K562 (cell line): ENCODE results near the gene CCNI. TPM values are rescaled to one million over a fixed set of nuclear protein-coding genes. Genes with fewer than 3 reads are reported as not detected.

Source experiments
- ATAC-seq: fragments of 200-7000 bp; cut with Tn5 transposase; 3 replicates; pipeline ENCODE4 v1.9.1; 2020; ENCODE audit warnings: moderate library complexity
- BruUV-seq: library from RNA; stranded (reverse); fragments of 400-500 nt; replicated peaks from 2 replicates; lab custom pipeline; 2021; lab: Mats Ljungman, UMichigan
- CTCF ChIA-PET: fragments of 300-600 bp; formaldehyde crosslinking; extraction: SDS; loops from one replicate; lab custom pipeline; 2021; ENCODE audit warnings: low intra/inter-chr PET ratio; lab: Yijun Ruan, JAX
- POLR2A ChIA-PET: fragments of 300-600, 350-650 bp; sonication (Branson Sonifier 250); formaldehyde crosslinking; extraction: SDS; loops from one replicate; lab custom pipeline; 2021; ENCODE audit warnings: antibody characterized with exemption, inconsistent platforms; lab: Yijun Ruan, JAX
- DNase-seq, 4 experiments: peaks; one replicate each; pipeline versions ENCODE4 v3.0.0 to v3.0.0-alpha.2; 2011 to 2018; ENCODE audit warnings: low spot score in 3 of 4, mixed read lengths in 3 of 4; ENCODE audit errors: extremely low read depth in 1 of 4
- FAIRE-seq: peaks from 2 replicates; lab custom pipeline; 2011; peaks lifted over from hg19 to GRCh38; lab: Jason Lieb, UNC
- H2AFZ ChIP-seq: 2 replicates; pipeline ENCODE4 v1.6.0; 2011; ENCODE audit warnings: low read depth, low read length, control low read depth, inconsistent platforms
- H3K27ac ChIP-seq: fragments of 200-600 bp; 3 replicates; pipeline ENCODE4 v1.8.0; 2011; ENCODE audit warnings: low read depth, mild to moderate bottlenecking, control low read depth, inconsistent platforms, low read length, moderate library complexity, mixed read lengths; ENCODE audit errors: extremely low read depth
- H3K27me3 ChIP-seq, 2 experiments: fragments of 300-600 bp in 1 of 2; 2 replicates in 1 of 2; 3 replicates in 1 of 2; pipeline versions ENCODE4 v1.6.0 to v1.8.0; 2011; ENCODE audit warnings: inconsistent platforms in 2 of 2, low read length in 2 of 2, mild to moderate bottlenecking in 1 of 2, mixed read lengths in 1 of 2, moderate library complexity in 1 of 2; ENCODE audit not compliant: control insufficient read depth in 2 of 2, insufficient read depth in 2 of 2
- H3K36me3 ChIP-seq: fragments of 300-600 bp; 3 replicates; pipeline ENCODE4 v1.8.0; 2011; ENCODE audit warnings: mild to moderate bottlenecking, low read length, inconsistent platforms; ENCODE audit not compliant: control insufficient read depth, insufficient read depth
- H3K4me1 ChIP-seq, 2 experiments: fragments of 200-600 bp in 1 of 2; replicated peaks in 1 of 2; 2 replicates in 1 of 2; 3 replicates in 1 of 2; pipeline versions ENCODE4 v1.5.1 to v1.8.0; 2011; ENCODE audit warnings: inconsistent platforms in 2 of 2, low read length in 2 of 2, mild to moderate bottlenecking in 1 of 2, mixed read lengths in 1 of 2, moderate library complexity in 1 of 2; ENCODE audit not compliant: control insufficient read depth in 2 of 2, insufficient read depth in 2 of 2
- H3K4me2 ChIP-seq: 2 replicates; pipeline ENCODE4 v1.6.1; 2011; ENCODE audit warnings: low read length, control low read depth, inconsistent platforms, mixed read lengths; ENCODE audit not compliant: insufficient read depth
- H3K4me3 ChIP-seq: fragments of 200-600 bp; sonication (generic), shearing (Covaris generic); 2 replicates; pipeline ENCODE4 v1.5.1; 2016; ENCODE audit warnings: control low read depth, inconsistent platforms
- H3K79me2 ChIP-seq: fragments of 200-600 bp; 3 replicates; pipeline ENCODE4 v1.8.0; 2011; ENCODE audit warnings: low read length, inconsistent platforms; ENCODE audit not compliant: control insufficient read depth, insufficient read depth
- H3K9ac ChIP-seq, 2 experiments: 2 replicates each; pipeline versions ENCODE4 v1.6.0 to v1.6.1; 2011; ENCODE audit warnings: low read depth in 2 of 2, low read length in 2 of 2, control low read depth in 1 of 2, inconsistent platforms in 1 of 2, mild to moderate bottlenecking in 1 of 2, mixed read lengths in 1 of 2; ENCODE audit not compliant: insufficient read depth in 1 of 2
- H3K9me1 ChIP-seq: one replicate; pipeline ENCODE4 v1.6.0; 2011; ENCODE audit warnings: inconsistent platforms, mild to moderate bottlenecking, low read length, moderate library complexity; ENCODE audit not compliant: control insufficient read depth, insufficient read depth
- H3K9me3 ChIP-seq: replicated peaks from 2 replicates; pipeline ENCODE4 v1.5.1; 2011; ENCODE audit warnings: low read depth, low read length, inconsistent platforms; ENCODE audit not compliant: control insufficient read depth, insufficient read depth
- H4K20me1 ChIP-seq: replicated peaks from 2 replicates; pipeline ENCODE4 v1.6.1; 2011; ENCODE audit warnings: low read length, inconsistent platforms, mixed read lengths; ENCODE audit not compliant: control insufficient read depth, insufficient read depth
- CCNT2 ChIP-seq: IDR thresholded peaks from 2 replicates; pipeline ENCODE4 v1.6.1; 2011; ENCODE audit warnings: borderline replicate concordance, low read depth, mild to moderate bottlenecking, moderate library complexity, mixed read lengths, low read length; ENCODE audit not compliant: insufficient read length; ENCODE audit errors: extremely low read depth
- DEAF1 ChIP-seq: fragments of 450-650 bp; formaldehyde crosslinking; IDR thresholded peaks from 2 replicates; pipeline ENCODE4 v1.4.0; 2020; ENCODE audit warnings: mild to moderate bottlenecking, moderate library complexity
- FOSL1 ChIP-seq: fragments of 200-800 bp; sonication (Bioruptor generic); conservative IDR thresholded peaks from 2 replicates; pipeline ENCODE4 v1.6.1; 2016; ENCODE audit warnings: missing genetic modification characterization, missing compliant biosample characterization
- HNRNPL ChIP-seq: fragments of 200-400 bp; formaldehyde crosslinking; IDR thresholded peaks from 2 replicates; pipeline ENCODE4 v1.6.1; 2017; ENCODE audit warnings: low read depth, mild to moderate bottlenecking, low read length
- KDM1A ChIP-seq, 2 experiments: fragments of 450-650 bp; IDR thresholded peaks; 2 replicates each; pipeline ENCODE4 v1.6.1; 2016; ENCODE audit warnings: mild to moderate bottlenecking in 2 of 2
- MCM3 ChIP-seq: fragments of 450-650 bp; IDR thresholded peaks from 2 replicates; pipeline ENCODE4 v1.6.1; 2016
- MED1 ChIP-seq: sonication (generic); formaldehyde crosslinking; IDR thresholded peaks from 2 replicates; pipeline ENCODE4 v1.8.1; 2023; ENCODE audit warnings: missing genetic modification reagents, borderline replicate concordance
- NFXL1 ChIP-seq: fragments of 450-650 bp; formaldehyde crosslinking; IDR thresholded peaks from 2 replicates; pipeline ENCODE4 v1.4.0; 2021; ENCODE audit warnings: mild to moderate bottlenecking
- RB1 ChIP-seq: fragments of 450-650 bp; IDR thresholded peaks from 2 replicates; pipeline ENCODE4 v1.6.1; 2017; ENCODE audit warnings: low read depth, mild to moderate bottlenecking
- SAP30 ChIP-seq: fragments of 200-600 bp; sonication (generic); IDR thresholded peaks from 2 replicates; pipeline ENCODE4 v1.6.1; 2012; ENCODE audit warnings: borderline replicate concordance, low read depth, mild to moderate bottlenecking, moderate library complexity, low read length, control low read depth, inconsistent platforms; ENCODE audit not compliant: insufficient read depth, poor library complexity, severe bottlenecking
- SNIP1 ChIP-seq: fragments of 450-650 bp; IDR thresholded peaks from 2 replicates; pipeline ENCODE4 v1.7.1; 2017; ENCODE audit warnings: low read depth, mild to moderate bottlenecking
- THAP7 ChIP-seq: fragments of 250-450 bp; sonication (Bioruptor Pico); IDR thresholded peaks from 2 replicates; pipeline ENCODE4 v1.5.0; 2021
- ZNF668 ChIP-seq: fragments of 250-450 bp; sonication (Bioruptor Pico); IDR thresholded peaks from 2 replicates; pipeline ENCODE4 v1.8.0; 2022; ENCODE audit warnings: mild to moderate bottlenecking, inconsistent platforms
- ZNF75A ChIP-seq: fragments of 450-650 bp; formaldehyde crosslinking; IDR thresholded peaks from 2 replicates; pipeline ENCODE4 v1.4.0; 2020; ENCODE audit warnings: mild to moderate bottlenecking
- ZNF79 ChIP-seq: fragments of 250-450 bp; sonication (Bioruptor Pico); IDR thresholded peaks from 2 replicates; pipeline ENCODE4 v1.4.0; 2020; ENCODE audit warnings: low read depth, mild to moderate bottlenecking, moderate library complexity
- WGBS: fragments of 100-300 bp; shearing (Covaris generic); methylation state at CpG from one replicate; pipeline ENCODE4 v1.1.6; 2016; ENCODE audit warnings: low coverage, mixed read lengths; ENCODE audit not compliant: insufficient coverage; ENCODE audit errors: missing lambda C conversion rate; 5-methylcytosine and 5-hydroxymethylcytosine counted together
- in situ Hi-C: fragments of 300-500 bp; cut with MboI; formaldehyde crosslinking; loops from 4 replicates; pipeline ENCODE4 v1.15.0; 2018; ENCODE audit warnings: inconsistent platforms, mixed read lengths
- intact Hi-C: fragments of 100-400 bp; cut with micrococcal nuclease; formaldehyde crosslinking; loops from 2 replicates; pipeline ENCODE4 v1.14.2; 2022
- polyA plus RNA-seq, 8 experiments: library from polyadenylated mRNA; depleted of rRNA in 4 of 8; stranded (reverse) in 5 of 8; unstranded in 3 of 8; fragments of >200 nt; fragmentation: Nextera tagmentation in 2 of 8; fragmentation: Illumina TruSeq in 1 of 8; extraction: Ambion mirVana in 2 of 8; extraction: Trizol in 1 of 8; gene quantifications; 2 replicates each; pipeline versions ENCODE4 v1.2.1 to v1.2.3, GENCODE V29; 2011 to 2014; ENCODE audit warnings: inconsistent platforms in 1 of 8, missing spikeins in 1 of 8
- total RNA-seq, 7 experiments: library from RNA; depleted of rRNA in 6 of 7; stranded (reverse); fragments of >200 nt in 6 of 7; fragmentation: Illumina TruSeq in 2 of 7; extraction: Trizol in 2 of 7; gene quantifications; 2 replicates each; pipeline versions ENCODE4 v1.2.1 to v1.2.3, GENCODE V29; 2011 to 2021; ENCODE audit warnings: low replicate concordance in 1 of 7
- TF ChIP-seq, protein P1 (sequence below), 3 experiments: fragments of 200-800 bp in 1 of 3; fragments of 250-450 bp in 1 of 3; fragments of 450-650 bp in 1 of 3; sonication (Bioruptor Pico) in 1 of 3; sonication (Bioruptor generic) in 1 of 3; formaldehyde crosslinking in 1 of 3; IDR thresholded peaks; 2 replicates each; pipeline versions ENCODE4 v1.6.1 to v1.8.0; 2016 to 2022; ENCODE audit warnings: mild to moderate bottlenecking in 2 of 3, missing genetic modification characterization in 2 of 3, missing compliant biosample characterization in 1 of 3, moderate library complexity in 1 of 3

CCNI gene
- total and polyA plus RNA-seq, 9 of the 15 experiments (the other 6 are each of a cell fraction or from before 2014, with no cell fraction given) = 43.3 to 159 (median 98.5) TPM

GRCh38 chr4:77036206-77036605 is 39.6 kb downstream of the CCNI start:
- WGBS = 100% methylated on average over 2 of the region's 2 CpGs
- FAIRE-seq (no peak), DNase-seq (no peak), ATAC-seq (no peak)
- TF ChIP-seq CCNT2 = no peak
- no peak for TF ChIP-seq FOSL1 (tag)
- TF ChIP-seq KDM1A (IDR thresholded peaks at IDR 0.05) = no peak
- TF ChIP-seq RB1 = no peak
- no peak for TF ChIP-seq THAP7 (CRISPR knock-in tag)
- TF ChIP-seq, protein P1, sequence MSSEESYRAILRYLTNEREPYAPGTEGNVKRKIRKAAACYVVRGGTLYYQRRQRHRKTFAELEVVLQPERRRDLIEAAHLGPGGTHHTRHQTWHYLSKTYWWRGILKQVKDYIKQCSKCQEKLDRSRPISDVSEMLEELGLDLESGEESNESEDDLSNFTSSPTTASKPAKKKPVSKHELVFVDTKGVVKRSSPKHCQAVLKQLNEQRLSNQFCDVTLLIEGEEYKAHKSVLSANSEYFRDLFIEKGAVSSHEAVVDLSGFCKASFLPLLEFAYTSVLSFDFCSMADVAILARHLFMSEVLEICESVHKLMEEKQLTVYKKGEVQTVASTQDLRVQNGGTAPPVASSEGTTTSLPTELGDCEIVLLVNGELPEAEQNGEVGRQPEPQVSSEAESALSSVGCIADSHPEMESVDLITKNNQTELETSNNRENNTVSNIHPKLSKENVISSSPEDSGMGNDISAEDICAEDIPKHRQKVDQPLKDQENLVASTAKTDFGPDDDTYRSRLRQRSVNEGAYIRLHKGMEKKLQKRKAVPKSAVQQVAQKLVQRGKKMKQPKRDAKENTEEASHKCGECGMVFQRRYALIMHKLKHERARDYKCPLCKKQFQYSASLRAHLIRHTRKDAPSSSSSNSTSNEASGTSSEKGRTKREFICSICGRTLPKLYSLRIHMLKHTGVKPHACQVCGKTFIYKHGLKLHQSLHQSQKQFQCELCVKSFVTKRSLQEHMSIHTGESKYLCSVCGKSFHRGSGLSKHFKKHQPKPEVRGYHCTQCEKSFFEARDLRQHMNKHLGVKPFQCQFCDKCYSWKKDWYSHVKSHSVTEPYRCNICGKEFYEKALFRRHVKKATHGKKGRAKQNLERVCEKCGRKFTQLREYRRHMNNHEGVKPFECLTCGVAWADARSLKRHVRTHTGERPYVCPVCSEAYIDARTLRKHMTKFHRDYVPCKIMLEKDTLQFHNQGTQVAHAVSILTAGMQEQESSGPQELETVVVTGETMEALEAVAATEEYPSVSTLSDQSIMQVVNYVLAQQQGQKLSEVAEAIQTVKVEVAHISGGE (CRISPR knock-in tag; IDR thresholded peaks at IDR 0.05) = no peak
- no peak for TF ChIP-seq NFXL1
- no peak for TF ChIP-seq ZNF79 (CRISPR knock-in tag)
- TF ChIP-seq MCM3 = no peak
- no peak for TF ChIP-seq ZNF668 (CRISPR knock-in tag)
- TF ChIP-seq DEAF1 (CRISPR knock-in tag) = no peak
- no peak for TF ChIP-seq SNIP1
- TF ChIP-seq ZNF75A (CRISPR knock-in tag) = no peak
- no peak for TF ChIP-seq MED1
- no peak for TF ChIP-seq SAP30
- TF ChIP-seq HNRNPL = no peak
- H3K4me2 ChIP-seq = no peak overlapping the region
- POLR2A ChIA-PET = interaction anchor here (0.9 kb wide), 1 partner anchor 17 kb away, joined by 3 read pairs; no protein-coding TSS in a partner anchor
- no peak overlapping the region for H2AFZ ChIP-seq
- no peaks in the 10 kb centered on the region for H4K20me1 ChIP-seq
- peaks cover 57% of the 10 kb centered on the region for H3K36me3 ChIP-seq
- H3K9ac ChIP-seq = no peak overlapping the region
- no peak overlapping the region for H3K27ac ChIP-seq
- H3K4me1 ChIP-seq = no peaks in the 10 kb centered on the region
- in situ Hi-C loops = no loop called here
- no peaks in the 10 kb centered on the region for H3K79me2 ChIP-seq
- CTCF ChIA-PET = no interaction called here
- H3K27me3 ChIP-seq = no peaks in the 10 kb centered on the region
- H3K9me3 ChIP-seq = no peaks in the 10 kb centered on the region
- intact Hi-C loops = no loop called here
- H3K9me1 ChIP-seq = no peaks in the 10 kb centered on the region
- H3K4me3 ChIP-seq = no peak overlapping the region
- BruUV-seq = no TSS peak
